Measurements from ENCODE around the gene PRG2.

DNA sequence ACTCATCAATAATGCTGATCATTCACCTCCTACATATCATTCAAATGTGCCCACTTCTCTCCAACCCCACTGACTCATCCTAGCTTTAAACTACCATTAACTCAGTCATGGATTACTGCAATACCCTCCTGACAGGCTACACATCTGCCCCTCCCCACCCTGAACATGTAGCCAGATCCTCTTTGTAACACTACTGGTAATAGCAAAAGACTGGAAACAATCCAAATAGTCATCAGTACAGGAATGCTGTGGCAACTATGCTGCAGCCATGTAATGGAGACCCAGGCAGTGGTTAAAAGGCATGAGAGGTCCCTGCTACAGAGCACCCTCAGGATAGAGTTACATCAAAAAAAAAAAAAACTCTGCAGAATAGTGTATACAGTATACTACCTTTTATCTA is 19.8 kb upstream of the PRG2 start:
- no peak for TF ChIP-seq CHD2 (IDR thresholded peaks at IDR 0.05; ENCODE audit: low read depth, low read length)
- TF ChIP-seq, protein P1, sequence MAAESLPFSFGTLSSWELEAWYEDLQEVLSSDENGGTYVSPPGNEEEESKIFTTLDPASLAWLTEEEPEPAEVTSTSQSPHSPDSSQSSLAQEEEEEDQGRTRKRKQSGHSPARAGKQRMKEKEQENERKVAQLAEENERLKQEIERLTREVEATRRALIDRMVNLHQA (CRISPR knock-in tag; IDR thresholded peaks at IDR 0.05) = no peak
- TF ChIP-seq ZNF234 (CRISPR knock-in tag; conservative IDR thresholded peaks at IDR 0.05) = no peak
- TF ChIP-seq SUZ12 (IDR thresholded peaks at IDR 0.05; ENCODE audit: low read depth, low read length) = no peak
- TF ChIP-seq, protein P2, sequence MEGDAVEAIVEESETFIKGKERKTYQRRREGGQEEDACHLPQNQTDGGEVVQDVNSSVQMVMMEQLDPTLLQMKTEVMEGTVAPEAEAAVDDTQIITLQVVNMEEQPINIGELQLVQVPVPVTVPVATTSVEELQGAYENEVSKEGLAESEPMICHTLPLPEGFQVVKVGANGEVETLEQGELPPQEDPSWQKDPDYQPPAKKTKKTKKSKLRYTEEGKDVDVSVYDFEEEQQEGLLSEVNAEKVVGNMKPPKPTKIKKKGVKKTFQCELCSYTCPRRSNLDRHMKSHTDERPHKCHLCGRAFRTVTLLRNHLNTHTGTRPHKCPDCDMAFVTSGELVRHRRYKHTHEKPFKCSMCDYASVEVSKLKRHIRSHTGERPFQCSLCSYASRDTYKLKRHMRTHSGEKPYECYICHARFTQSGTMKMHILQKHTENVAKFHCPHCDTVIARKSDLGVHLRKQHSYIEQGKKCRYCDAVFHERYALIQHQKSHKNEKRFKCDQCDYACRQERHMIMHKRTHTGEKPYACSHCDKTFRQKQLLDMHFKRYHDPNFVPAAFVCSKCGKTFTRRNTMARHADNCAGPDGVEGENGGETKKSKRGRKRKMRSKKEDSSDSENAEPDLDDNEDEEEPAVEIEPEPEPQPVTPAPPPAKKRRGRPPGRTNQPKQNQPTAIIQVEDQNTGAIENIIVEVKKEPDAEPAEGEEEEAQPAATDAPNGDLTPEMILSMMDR (CRISPR knock-in tag; IDR thresholded peaks at IDR 0.05) = no peak
- TF ChIP-seq, protein P3, sequence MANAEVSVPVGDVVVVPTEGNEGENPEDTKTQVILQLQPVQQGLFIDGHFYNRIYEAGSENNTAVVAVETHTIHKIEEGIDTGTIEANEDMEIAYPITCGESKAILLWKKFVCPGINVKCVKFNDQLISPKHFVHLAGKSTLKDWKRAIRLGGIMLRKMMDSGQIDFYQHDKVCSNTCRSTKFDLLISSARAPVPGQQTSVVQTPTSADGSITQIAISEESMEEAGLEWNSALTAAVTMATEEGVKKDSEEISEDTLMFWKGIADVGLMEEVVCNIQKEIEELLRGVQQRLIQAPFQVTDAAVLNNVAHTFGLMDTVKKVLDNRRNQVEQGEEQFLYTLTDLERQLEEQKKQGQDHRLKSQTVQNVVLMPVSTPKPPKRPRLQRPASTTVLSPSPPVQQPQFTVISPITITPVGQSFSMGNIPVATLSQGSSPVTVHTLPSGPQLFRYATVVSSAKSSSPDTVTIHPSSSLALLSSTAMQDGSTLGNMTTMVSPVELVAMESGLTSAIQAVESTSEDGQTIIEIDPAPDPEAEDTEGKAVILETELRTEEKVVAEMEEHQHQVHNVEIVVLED (CRISPR knock-in tag; IDR thresholded peaks at IDR 0.05; ENCODE audit: borderline replicate concordance) = no peak
